Neutrophil (primary cell): ENCODE results near the gene PFN3.
"Not testable (repeated sequence)": the region's sequence is repeated elsewhere in the genome, so short reads cannot be mapped to it uniquely, and the experiment has no call there.

ENCODE experiments used
- H3K27ac ChIP-seq: fragments of 200-600 bp; sonication (generic); 2 replicates; pipeline ENCODE4 v1.5.1; 2016; ENCODE audit warnings: mild to moderate bottlenecking, moderate library complexity
- H3K27me3 ChIP-seq: fragments of 200-600 bp; sonication (generic); 2 replicates; pipeline ENCODE4 v1.6.0; 2016; ENCODE audit warnings: mild to moderate bottlenecking
- H3K36me3 ChIP-seq: fragments of 200-600 bp; sonication (generic); 2 replicates; pipeline ENCODE4 v1.5.1; 2017
- H3K4me1 ChIP-seq, 2 experiments: fragments of 200-600 bp in 1 of 2; sonication (generic) in 1 of 2; 1 replicate in 1 of 2; 2 replicates in 1 of 2; pipeline versions ENCODE4 v1.5.1 to v1.6.1; 2013 to 2016; ENCODE audit warnings: low read depth in 1 of 2, low read length in 1 of 2, mild to moderate bottlenecking in 1 of 2, moderate library complexity in 1 of 2; ENCODE audit not compliant: control insufficient read depth in 1 of 2, insufficient read depth in 1 of 2
- H3K4me3 ChIP-seq, 2 experiments: fragments of 200-600 bp in 1 of 2; sonication (generic) in 1 of 2; 1 replicate in 1 of 2; 2 replicates in 1 of 2; pipeline ENCODE4 v1.5.1; 2013 to 2016; ENCODE audit warnings: low read depth in 1 of 2, low read length in 1 of 2, mild to moderate bottlenecking in 1 of 2, moderate library complexity in 1 of 2
- H3K9me3 ChIP-seq: fragments of 200-600 bp; sonication (generic); 2 replicates; pipeline ENCODE4 v1.5.1; 2016
- TF ChIP-seq, protein P1 (sequence below): fragments of 200-600 bp; sonication (generic); IDR thresholded peaks from 2 replicates; pipeline ENCODE4 v1.5.1; 2016; ENCODE audit warnings: antibody characterized with exemption

PFN3 gene

DNA sequence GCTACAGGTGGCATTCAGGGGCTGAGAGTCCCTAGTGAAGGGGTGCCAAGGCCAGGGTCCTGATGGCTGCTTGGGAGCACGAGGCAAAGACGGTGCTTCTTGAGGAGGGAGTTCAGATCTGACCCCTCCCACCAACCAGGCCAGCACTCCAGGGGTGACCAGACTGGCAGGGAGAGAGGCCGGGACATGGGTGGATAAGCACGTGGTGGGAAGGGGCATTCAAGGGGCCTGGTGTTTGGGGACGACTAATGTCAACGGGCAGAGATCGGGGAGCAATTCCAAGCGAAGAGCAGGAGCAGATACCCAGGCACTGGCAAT lies 38.2 kb downstream of the PFN3 start:
- Histone ChIP-seq H3K4me1 (peaks cover 66 to 72% of the 10 kb centered on the region in 2 experiments), H3K9me3 (no peaks in the 10 kb centered on the region), H3K36me3 (peaks cover 37% of the 10 kb centered on the region), H3K27me3 (no peaks in the 10 kb centered on the region), H3K4me3 (peak overlapping the region; percentile 62 to 82), H3K27ac (peak overlapping the region; percentile 93)
- TF ChIP-seq, protein P1, sequence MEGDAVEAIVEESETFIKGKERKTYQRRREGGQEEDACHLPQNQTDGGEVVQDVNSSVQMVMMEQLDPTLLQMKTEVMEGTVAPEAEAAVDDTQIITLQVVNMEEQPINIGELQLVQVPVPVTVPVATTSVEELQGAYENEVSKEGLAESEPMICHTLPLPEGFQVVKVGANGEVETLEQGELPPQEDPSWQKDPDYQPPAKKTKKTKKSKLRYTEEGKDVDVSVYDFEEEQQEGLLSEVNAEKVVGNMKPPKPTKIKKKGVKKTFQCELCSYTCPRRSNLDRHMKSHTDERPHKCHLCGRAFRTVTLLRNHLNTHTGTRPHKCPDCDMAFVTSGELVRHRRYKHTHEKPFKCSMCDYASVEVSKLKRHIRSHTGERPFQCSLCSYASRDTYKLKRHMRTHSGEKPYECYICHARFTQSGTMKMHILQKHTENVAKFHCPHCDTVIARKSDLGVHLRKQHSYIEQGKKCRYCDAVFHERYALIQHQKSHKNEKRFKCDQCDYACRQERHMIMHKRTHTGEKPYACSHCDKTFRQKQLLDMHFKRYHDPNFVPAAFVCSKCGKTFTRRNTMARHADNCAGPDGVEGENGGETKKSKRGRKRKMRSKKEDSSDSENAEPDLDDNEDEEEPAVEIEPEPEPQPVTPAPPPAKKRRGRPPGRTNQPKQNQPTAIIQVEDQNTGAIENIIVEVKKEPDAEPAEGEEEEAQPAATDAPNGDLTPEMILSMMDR, result no peak

DNA sequence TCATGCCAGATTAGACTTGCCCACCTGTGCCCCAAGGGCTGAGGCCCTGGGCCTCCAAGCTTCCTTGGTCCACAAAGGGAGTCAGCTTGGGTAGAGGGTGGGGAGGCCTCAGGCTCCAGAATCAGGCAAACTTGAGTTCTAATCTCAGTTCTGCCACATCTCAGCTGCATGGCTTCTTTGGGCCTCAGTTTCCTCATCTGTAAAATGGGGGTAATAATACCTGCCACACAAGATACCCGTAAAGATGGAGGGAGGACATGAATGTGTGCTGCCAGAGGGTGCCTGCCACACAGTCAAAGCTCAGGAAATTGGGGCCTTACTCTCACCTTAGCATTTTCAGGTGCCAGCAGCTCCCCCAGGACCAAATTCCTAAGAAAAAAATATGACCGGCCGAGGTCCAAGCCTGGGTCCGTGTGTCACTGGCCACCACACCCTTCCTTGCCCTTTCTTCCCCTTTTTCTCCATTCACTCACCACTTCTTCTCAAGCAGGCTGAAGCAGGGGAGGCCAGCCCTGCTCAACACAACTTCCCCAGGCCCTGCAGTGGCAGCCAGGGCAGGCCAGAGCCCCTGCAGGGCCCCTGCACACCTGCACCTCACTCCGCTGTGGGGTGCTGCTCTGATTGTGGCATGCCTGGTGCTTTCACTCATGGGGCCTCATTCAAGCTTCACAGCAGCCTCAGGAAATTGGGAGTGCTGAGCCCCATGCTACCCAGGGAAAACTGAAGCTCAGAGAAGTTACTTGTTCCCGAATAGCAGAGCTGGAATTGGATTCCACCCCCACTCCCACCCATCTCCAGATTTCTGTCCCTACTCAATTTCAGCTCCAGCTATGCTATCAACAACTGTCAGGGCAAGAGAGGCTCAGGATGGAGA lies 38.8 kb downstream of the PFN3 start:
- peaks cover 31% of the 10 kb centered on the region for H3K36me3 ChIP-seq
- no peaks in the 10 kb centered on the region for H3K9me3 ChIP-seq
- TF ChIP-seq, protein P1, result peak; percentile 49
- no peaks in the 10 kb centered on the region for H3K27me3 ChIP-seq
- H3K27ac ChIP-seq, result peak overlapping the region; percentile 93
- H3K4me1 ChIP-seq, result peaks cover 72 to 78% of the 10 kb centered on the region in 2 experiments
- H3K4me3 ChIP-seq, result peak overlapping the region; percentile 62 to 82

DNA sequence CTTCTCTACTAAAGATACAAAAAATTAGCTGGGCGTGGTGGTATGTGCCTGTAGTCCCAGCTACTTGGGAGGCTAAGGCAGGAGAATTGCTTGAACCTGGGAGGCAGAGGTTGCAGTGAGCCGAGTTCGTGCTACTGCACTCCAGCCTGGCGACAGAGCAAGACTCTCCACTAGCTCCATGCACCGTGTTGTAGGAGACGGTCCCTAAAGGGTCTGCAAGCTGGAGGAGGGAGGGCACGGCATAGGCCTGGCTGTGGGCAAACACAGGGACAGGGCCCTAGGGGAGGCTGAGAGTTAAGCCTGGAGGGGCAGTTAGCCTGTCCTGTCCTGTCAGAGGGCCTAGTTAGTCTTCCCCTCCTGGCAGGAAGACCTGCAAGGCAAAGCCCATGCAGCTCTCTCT lies 39.7 kb downstream of the PFN3 start:
- H3K27me3 ChIP-seq, result not testable (repeated sequence)
- H3K36me3 ChIP-seq, result peaks cover 22% of the 10 kb centered on the region
- peak overlapping the region; percentile 93 for H3K27ac ChIP-seq

DNA sequence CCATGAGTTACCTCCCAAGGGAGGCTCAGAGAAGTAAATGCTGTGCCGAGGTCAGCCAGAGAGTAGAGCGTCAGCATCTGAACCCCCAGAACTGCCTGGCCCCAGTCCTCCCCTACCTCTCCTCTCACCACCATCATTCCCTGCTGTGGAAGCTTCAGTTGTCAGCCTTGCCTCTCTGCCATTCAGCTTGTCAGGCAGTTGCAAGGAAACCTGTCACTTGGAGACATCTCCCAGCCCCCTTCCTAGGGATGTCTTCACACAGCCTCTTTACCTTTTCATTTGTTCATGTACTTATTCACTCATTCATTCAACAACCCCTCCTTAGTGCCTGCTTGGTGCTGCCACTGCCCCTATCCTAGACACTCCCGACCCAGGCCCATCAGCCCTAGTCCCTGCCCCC lies 40.6 kb downstream of the PFN3 start:
- TF ChIP-seq, protein P1, result no peak
- peaks cover 89 to 95% of the 10 kb centered on the region in 2 experiments for H3K4me1 ChIP-seq
- no peaks in the 10 kb centered on the region for H3K9me3 ChIP-seq
- H3K36me3 ChIP-seq, result peaks cover 15% of the 10 kb centered on the region
- H3K4me3 ChIP-seq, result peak overlapping the region; percentile 82 to 96
- H3K27ac ChIP-seq, result peak overlapping the region; percentile 93
- no peaks in the 10 kb centered on the region for H3K27me3 ChIP-seq

More for the DNA sequence above, 39.7 kb downstream of the PFN3 start:
- H3K9me3 ChIP-seq, result not testable (repeated sequence)
- Histone ChIP-seq H3K4me3 (peak overlapping the region; percentile 62 to 82), H3K4me1 (peaks cover 81 to 88% of the 10 kb centered on the region in 2 experiments)

DNA sequence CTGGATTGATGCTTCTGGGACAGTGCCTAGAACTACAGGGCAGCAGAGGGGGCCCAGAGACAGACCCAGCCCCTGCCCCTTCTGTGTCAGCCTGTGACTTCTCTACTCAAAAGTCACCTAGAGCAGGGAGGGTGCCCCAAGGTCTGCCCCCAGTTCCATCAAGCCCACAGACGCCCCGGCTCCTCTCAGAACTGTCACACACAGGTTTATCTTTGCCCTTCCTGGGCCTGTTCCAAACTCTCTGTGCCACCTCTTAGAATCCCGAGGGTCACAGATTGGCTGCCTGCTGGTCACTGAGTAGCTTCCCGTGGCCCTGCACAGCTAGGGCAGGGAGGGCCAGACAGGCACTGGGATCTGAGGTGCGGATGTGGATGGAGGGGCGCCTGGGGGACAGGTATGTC lies 41.0 kb downstream of the PFN3 start:
- no peaks in the 10 kb centered on the region for H3K9me3 ChIP-seq
- H3K36me3 ChIP-seq, result peaks cover 12% of the 10 kb centered on the region
- peaks cover 89 to 95% of the 10 kb centered on the region in 2 experiments for H3K4me1 ChIP-seq
- peak overlapping the region; percentile 93 for H3K27ac ChIP-seq
- H3K27me3 ChIP-seq, result no peaks in the 10 kb centered on the region
- TF ChIP-seq, protein P1, result no peak
- H3K4me3 ChIP-seq, result peak overlapping the region; percentile 82 to 96

DNA sequence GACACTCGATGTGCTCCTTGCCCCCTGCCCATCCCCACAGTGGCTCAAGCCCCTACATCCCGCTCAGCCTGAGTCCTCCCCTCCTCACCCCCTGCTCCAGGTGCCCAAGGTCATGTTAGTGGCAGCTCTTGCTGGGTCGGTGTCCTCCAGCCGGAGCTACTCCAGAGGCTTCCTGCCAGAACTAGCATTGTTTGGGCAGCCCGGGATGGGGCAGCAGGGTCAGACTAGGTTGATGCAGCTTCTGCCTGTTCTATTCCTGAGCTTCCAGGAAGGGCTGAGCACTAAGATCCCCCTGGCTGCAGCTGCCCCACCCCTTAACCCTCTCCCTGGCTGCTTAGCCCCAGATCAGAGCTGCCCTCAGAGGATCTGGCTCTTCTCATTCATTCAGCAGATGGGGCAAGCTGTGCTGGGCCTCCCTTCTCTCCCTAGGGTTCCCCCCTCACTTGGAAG lies 42.1 kb downstream of the PFN3 start:
- TF ChIP-seq, protein P1, result no peak
- H3K4me3 ChIP-seq, result peak overlapping the region; percentile 82 to 96
- H3K4me1 ChIP-seq, result peaks cover 87 to 95% of the 10 kb centered on the region in 2 experiments
- H3K36me3 ChIP-seq, result peaks cover 5% of the 10 kb centered on the region
- no peaks in the 10 kb centered on the region for H3K27me3 ChIP-seq
- peak overlapping the region; percentile 93 for H3K27ac ChIP-seq
- no peaks in the 10 kb centered on the region for H3K9me3 ChIP-seq
